Neuron (in vitro differentiated cells): ENCODE measurements around the gene PRIMA1.
A peak's percentile ranks its signal among the peaks of the same experiment; 100 is the strongest.

ENCODE experiments used
- H2AFZ ChIP-seq: one replicate; pipeline ENCODE4 v1.6.1; 2013; ENCODE audit warnings: low read depth, mild to moderate bottlenecking, inconsistent platforms, low read length, moderate library complexity
- H3K27me3 ChIP-seq: one replicate; pipeline ENCODE4 v1.6.1; 2013; ENCODE audit warnings: low read length; ENCODE audit not compliant: insufficient read depth
- H3K36me3 ChIP-seq: one replicate; pipeline ENCODE4 v1.6.1; 2013; ENCODE audit warnings: low read length; ENCODE audit not compliant: insufficient read depth
- H3K4me1 ChIP-seq: one replicate; pipeline ENCODE4 v1.6.1; 2013; ENCODE audit warnings: low read length; ENCODE audit not compliant: insufficient read depth
- H3K4me3 ChIP-seq: 2 replicates; pipeline ENCODE4 v1.5.1; 2013; ENCODE audit warnings: mild to moderate bottlenecking, low read length, moderate library complexity
- H3K9me3 ChIP-seq: one replicate; pipeline ENCODE4 v1.6.1; 2013; ENCODE audit warnings: low read length

Gene PRIMA1

GRCh38 chr14:93789228-93790130, 1.2 kb upstream of the PRIMA1 start:
- H2AFZ ChIP-seq, result peak overlapping the region; percentile 86
- peak overlapping the region; percentile 24 for H3K4me3 ChIP-seq
- H3K36me3 ChIP-seq, result no peaks in the 10 kb centered on the region
- peaks cover 70% of the 10 kb centered on the region for H3K27me3 ChIP-seq
- peaks cover 5% of the 10 kb centered on the region for H3K9me3 ChIP-seq
- H3K4me1 ChIP-seq, result peaks cover 9% of the 10 kb centered on the region

- H3K9me3 ChIP-seq, result peaks cover 5% of the 10 kb centered on the region
- H3K4me3 ChIP-seq, result peak overlapping the region; percentile 24
- H2AFZ ChIP-seq, result peak overlapping the region; percentile 86
- H3K27me3 ChIP-seq, result peaks cover 66% of the 10 kb centered on the region
- H3K4me1 ChIP-seq, result peaks cover 9% of the 10 kb centered on the region
- no peaks in the 10 kb centered on the region for H3K36me3 ChIP-seq
Observed at GRCh38 chr14:93788543-93789227, 400 bp upstream of the PRIMA1 start.

- Histone ChIP-seq H2AFZ (peak overlapping the region; percentile 86), H3K27me3 (peaks cover 65% of the 10 kb centered on the region)
Observed at GRCh38 chr14:93787465-93788292, 606 bp downstream of the PRIMA1 start.

GRCh38 chr14:93785423-93785822, 2.9 kb downstream of the PRIMA1 start:
- Histone ChIP-seq H2AFZ (no peak overlapping the region), H3K4me3 (no peak overlapping the region), H3K9me3 (peaks cover 5% of the 10 kb centered on the region), H3K4me1 (peaks cover 9% of the 10 kb centered on the region), H3K36me3 (no peaks in the 10 kb centered on the region), H3K27me3 (peaks cover 58% of the 10 kb centered on the region)

More at GRCh38 chr14:93787465-93788292, 606 bp downstream of the PRIMA1 start:
- peaks cover 9% of the 10 kb centered on the region for H3K4me1 ChIP-seq
- H3K4me3 ChIP-seq, result peak overlapping the region; percentile 24
- peaks cover 5% of the 10 kb centered on the region for H3K9me3 ChIP-seq
- H3K36me3 ChIP-seq, result no peaks in the 10 kb centered on the region

GRCh38 chr14:93784878-93785277, 3.4 kb downstream of the PRIMA1 start:
- Histone ChIP-seq H3K36me3 (no peaks in the 10 kb centered on the region), H3K4me1 (peaks cover 9% of the 10 kb centered on the region), H3K27me3 (peaks cover 53% of the 10 kb centered on the region), H2AFZ (no peak overlapping the region), H3K9me3 (peaks cover 5% of the 10 kb centered on the region), H3K4me3 (no peak overlapping the region)

GRCh38 chr14:93780813-93781400, 7.4 kb downstream of the PRIMA1 start:
- Histone ChIP-seq H3K4me3 (no peak overlapping the region), H3K9me3 (no peaks in the 10 kb centered on the region), H3K4me1 (no peaks in the 10 kb centered on the region), H3K36me3 (no peaks in the 10 kb centered on the region), H3K27me3 (peaks cover 14% of the 10 kb centered on the region), H2AFZ (no peak overlapping the region)

GRCh38 chr14:93778856-93779629, 9.2 kb downstream of the PRIMA1 start:
- Histone ChIP-seq H2AFZ (no peak overlapping the region), H3K36me3 (no peaks in the 10 kb centered on the region), H3K4me3 (no peak overlapping the region), H3K4me1 (no peaks in the 10 kb centered on the region), H3K27me3 (no peaks in the 10 kb centered on the region), H3K9me3 (no peaks in the 10 kb centered on the region)

GRCh38 chr14:93778453-93778852, 9.8 kb downstream of the PRIMA1 start:
- Histone ChIP-seq H3K27me3 (no peaks in the 10 kb centered on the region), H3K4me1 (no peaks in the 10 kb centered on the region), H3K4me3 (no peak overlapping the region), H3K9me3 (no peaks in the 10 kb centered on the region), H2AFZ (no peak overlapping the region), H3K36me3 (no peaks in the 10 kb centered on the region)

- H3K27me3 ChIP-seq, result no peaks in the 10 kb centered on the region
- H2AFZ ChIP-seq, result no peak overlapping the region
- no peaks in the 10 kb centered on the region for H3K9me3 ChIP-seq
- H3K4me3 ChIP-seq, result no peak overlapping the region
- no peaks in the 10 kb centered on the region for H3K4me1 ChIP-seq
- H3K36me3 ChIP-seq, result no peaks in the 10 kb centered on the region
Observed at GRCh38 chr14:93775744-93776143, 12.5 kb downstream of the PRIMA1 start.

- H3K36me3 ChIP-seq, result no peaks in the 10 kb centered on the region
- H3K4me1 ChIP-seq, result no peaks in the 10 kb centered on the region
- no peak overlapping the region for H3K4me3 ChIP-seq
- no peaks in the 10 kb centered on the region for H3K9me3 ChIP-seq
- no peak overlapping the region for H2AFZ ChIP-seq
- H3K27me3 ChIP-seq, result no peaks in the 10 kb centered on the region
Observed at GRCh38 chr14:93775158-93775557, 13.1 kb downstream of the PRIMA1 start.

- Histone ChIP-seq H3K36me3 (no peaks in the 10 kb centered on the region), H3K4me1 (no peaks in the 10 kb centered on the region), H3K9me3 (no peaks in the 10 kb centered on the region), H3K4me3 (no peak overlapping the region), H3K27me3 (peaks cover 4% of the 10 kb centered on the region), H2AFZ (no peak overlapping the region)
Observed at GRCh38 chr14:93772263-93772662, 16.0 kb downstream of the PRIMA1 start.

GRCh38 chr14:93765970-93766369, 22.3 kb downstream of the PRIMA1 start:
- H3K36me3 ChIP-seq, result no peaks in the 10 kb centered on the region
- no peak overlapping the region for H3K4me3 ChIP-seq
- no peak overlapping the region for H2AFZ ChIP-seq

More at GRCh38 chr14:93765970-93766369, 22.3 kb downstream of the PRIMA1 start:
- peaks cover 4% of the 10 kb centered on the region for H3K27me3 ChIP-seq
- no peaks in the 10 kb centered on the region for H3K9me3 ChIP-seq
- peaks cover 12% of the 10 kb centered on the region for H3K4me1 ChIP-seq
